Kidney (tissue), 14 donors: ENCODE data around the gene ZNF646. TPM values are rescaled to one million over a fixed set of nuclear protein-coding genes. Genes with fewer than 3 reads are reported as not detected.
A peak's percentile ranks its signal among the peaks of the same experiment; 100 is the strongest.

Experiments
- DNase-seq, 5 donors: peaks; one replicate each; pipeline ENCODE4 v3.0.0-alpha.2; 2013 to 2020
- FAIRE-seq: peaks from 2 replicates; lab custom pipeline; 2012; peaks lifted over from hg19 to GRCh38; lab: Jason Lieb, UNC
- H3K27ac ChIP-seq, 2 donors: one replicate each; pipeline ENCODE4 v1.7.0; 2013; ENCODE audit warnings: low read depth in 2 of 2, low read length in 2 of 2, inconsistent platforms in 1 of 2
- H3K27me3 ChIP-seq: one replicate; pipeline ENCODE4 v1.7.1; 2013; ENCODE audit warnings: low read length, inconsistent platforms; ENCODE audit not compliant: control insufficient read depth, insufficient read depth
- H3K36me3 ChIP-seq, 3 donors: one replicate each; pipeline versions ENCODE4 v1.7.0 to v1.7.1; 2013; ENCODE audit warnings: low read length in 3 of 3, control low read depth in 1 of 3, inconsistent platforms in 1 of 3; ENCODE audit not compliant: insufficient read depth in 3 of 3, control insufficient read depth in 2 of 3
- H3K4me1 ChIP-seq, 3 donors: one replicate each; pipeline versions ENCODE4 v1.7.0 to v1.7.1; 2013; ENCODE audit warnings: low read length in 3 of 3, inconsistent platforms in 1 of 3, low read depth in 1 of 3; ENCODE audit not compliant: control insufficient read depth in 2 of 3, insufficient read depth in 2 of 3
- H3K4me3 ChIP-seq, 3 donors: one replicate each; pipeline versions ENCODE4 v1.7.0 to v1.8.1; 2013; ENCODE audit warnings: low read length in 3 of 3, control low read depth in 1 of 3, inconsistent platforms in 1 of 3
- H3K9ac ChIP-seq, 3 donors: one replicate each; pipeline versions ENCODE4 v1.7.0 to v1.7.1; 2013; ENCODE audit warnings: low read length in 3 of 3, control low read depth in 1 of 3, inconsistent platforms in 1 of 3
- H3K9me3 ChIP-seq, 3 donors: one replicate each; pipeline versions ENCODE4 v1.7.0 to v1.7.1; 2013; ENCODE audit warnings: low read length in 3 of 3, control low read depth in 1 of 3, inconsistent platforms in 1 of 3; ENCODE audit not compliant: control insufficient read depth in 2 of 3, insufficient read depth in 1 of 3
- intact Hi-C: fragments of 100-400 bp; cut with DNase I; formaldehyde crosslinking; loops from one replicate; pipeline ENCODE4 v1.11.1; 2022
- polyA plus RNA-seq: library from polyadenylated mRNA; stranded (reverse); fragments of 350-450 nt; fragmentation: Illumina TruSeq; extraction: RNeasy Lipid Tissue Mini Kit (QIAGEN cat#74804); gene quantifications from one replicate; pipeline ENCODE4 v1.2.3, GENCODE V29; 2014; ENCODE audit warnings: low read depth, low replicate concordance; ENCODE audit not compliant: insufficient read depth
- total RNA-seq: library from RNA; stranded (reverse); fragmentation: NEBNext Ultra II Directional; extraction: Animal tissue kit (Norgen Biotek cat#: 25700); gene quantifications from one replicate; pipeline ENCODE4 v1.2.1, GENCODE V29; 2021
- TF ChIP-seq, protein P1 (sequence below): IDR thresholded peaks from 3 replicates; pipeline ENCODE4 v1.5.1; 2012; ENCODE audit warnings: mild to moderate bottlenecking, moderate library complexity, borderline replicate concordance; ENCODE audit not compliant: insufficient read depth; ENCODE audit errors: extremely low read depth
- donor health status: control.
- donor health status: control.
- donor health status: control.
- donor health status: control.
- donor health status: control.
- donor health status: DM: yes; HTN: yes; CAD: no.
- donor health status: Normal renal cell carcinoma (clear cell type).

The ZNF646 gene
- total and polyA plus RNA-seq, 2 donors from 2014 or later = 2.9 to 20.5 TPM

- FAIRE-seq = no peak
- H3K9ac ChIP-seq = no peak overlapping the region
- no peak for DNase-seq
- H3K4me3 ChIP-seq = no peak overlapping the region
- no peaks in the 10 kb centered on the region for H3K27me3 ChIP-seq
- H3K4me1 ChIP-seq = peaks cover 4 to 21% (median 16%) of the 10 kb centered on the region in 3 donors
- no peaks in the 10 kb centered on the region for H3K9me3 ChIP-seq
- TF ChIP-seq, protein P1, sequence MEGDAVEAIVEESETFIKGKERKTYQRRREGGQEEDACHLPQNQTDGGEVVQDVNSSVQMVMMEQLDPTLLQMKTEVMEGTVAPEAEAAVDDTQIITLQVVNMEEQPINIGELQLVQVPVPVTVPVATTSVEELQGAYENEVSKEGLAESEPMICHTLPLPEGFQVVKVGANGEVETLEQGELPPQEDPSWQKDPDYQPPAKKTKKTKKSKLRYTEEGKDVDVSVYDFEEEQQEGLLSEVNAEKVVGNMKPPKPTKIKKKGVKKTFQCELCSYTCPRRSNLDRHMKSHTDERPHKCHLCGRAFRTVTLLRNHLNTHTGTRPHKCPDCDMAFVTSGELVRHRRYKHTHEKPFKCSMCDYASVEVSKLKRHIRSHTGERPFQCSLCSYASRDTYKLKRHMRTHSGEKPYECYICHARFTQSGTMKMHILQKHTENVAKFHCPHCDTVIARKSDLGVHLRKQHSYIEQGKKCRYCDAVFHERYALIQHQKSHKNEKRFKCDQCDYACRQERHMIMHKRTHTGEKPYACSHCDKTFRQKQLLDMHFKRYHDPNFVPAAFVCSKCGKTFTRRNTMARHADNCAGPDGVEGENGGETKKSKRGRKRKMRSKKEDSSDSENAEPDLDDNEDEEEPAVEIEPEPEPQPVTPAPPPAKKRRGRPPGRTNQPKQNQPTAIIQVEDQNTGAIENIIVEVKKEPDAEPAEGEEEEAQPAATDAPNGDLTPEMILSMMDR = no peak
- H3K27ac ChIP-seq = peak overlapping the region in 1 of 2 donors; percentile 1
- H3K36me3 ChIP-seq = peaks cover 0 to 18% (median 8%) of the 10 kb centered on the region in 3 donors
- intact Hi-C loops = no loop called here
Measured at GRCh38 chr16:31114468-31114867, 40.2 kb downstream of the ZNF646 start.

DNA sequence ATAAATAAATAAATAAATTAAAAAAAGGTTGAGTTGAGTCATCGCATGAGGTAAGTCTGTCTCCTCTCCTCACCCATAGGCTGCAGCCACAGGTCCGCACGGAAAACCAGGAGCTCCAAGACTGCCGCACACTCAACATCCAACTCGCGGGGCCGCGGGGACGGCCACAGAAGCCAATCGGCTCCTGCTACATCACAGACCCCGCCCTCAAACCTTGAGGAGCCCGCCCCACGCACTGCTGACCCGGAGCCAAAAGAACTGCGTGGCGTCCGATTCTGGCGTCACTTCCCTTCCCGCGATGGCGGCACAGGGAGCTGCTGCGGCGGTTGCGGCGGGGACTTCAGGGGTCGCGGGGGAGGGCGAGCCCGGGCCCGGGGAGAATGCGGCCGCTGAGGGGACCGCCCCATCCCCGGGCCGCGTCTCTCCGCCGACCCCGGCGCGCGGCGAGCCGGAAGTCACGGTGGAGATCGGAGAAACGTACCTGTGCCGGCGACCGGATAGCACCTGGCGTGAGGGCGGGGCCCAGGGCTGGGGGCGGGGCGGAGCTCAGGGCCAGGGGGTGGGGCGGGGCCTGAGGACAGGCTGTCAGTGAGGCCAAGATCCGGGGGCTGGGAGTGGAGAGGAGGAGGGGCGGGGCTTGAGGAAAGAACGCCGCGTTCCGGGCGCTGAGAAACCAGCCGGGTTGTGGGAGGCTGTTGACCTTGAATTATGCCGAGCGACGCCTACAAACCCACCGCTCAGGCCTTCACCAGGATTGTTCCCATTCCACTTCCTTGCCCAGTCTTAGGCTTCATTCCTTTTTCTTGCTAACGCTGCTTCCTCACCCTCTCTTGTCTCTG, 43.4 kb downstream of the ZNF646 start, which contains the start of gene KAT8:
TSS of gene KAT8 (plus strand) at position 281 of the 839 bp plus-strand sequence. CDS start at position 299, 18 bp downstream.
- TF ChIP-seq, protein P1 = no peak
- H3K36me3 ChIP-seq = peaks cover 5 to 21% (median 14%) of the 10 kb centered on the region in 3 donors
- peak within 1 kb of the TSS; percentile 57 to 91 (median 69) for H3K9ac ChIP-seq
- H3K27ac ChIP-seq = peak within 1 kb of the TSS; percentile 96
- FAIRE-seq (peak; percentile 92), DNase-seq (peak; percentile 99)
- no peaks in the 10 kb centered on the region for H3K27me3 ChIP-seq
- peaks cover 4 to 21% (median 16%) of the 10 kb centered on the region in 3 donors for H3K4me1 ChIP-seq
- no peaks in the 10 kb centered on the region for H3K9me3 ChIP-seq
- H3K4me3 ChIP-seq = peak within 1 kb of the TSS; percentile 80 to 85 (median 81)
- intact Hi-C loops = no loop called here

DNA sequence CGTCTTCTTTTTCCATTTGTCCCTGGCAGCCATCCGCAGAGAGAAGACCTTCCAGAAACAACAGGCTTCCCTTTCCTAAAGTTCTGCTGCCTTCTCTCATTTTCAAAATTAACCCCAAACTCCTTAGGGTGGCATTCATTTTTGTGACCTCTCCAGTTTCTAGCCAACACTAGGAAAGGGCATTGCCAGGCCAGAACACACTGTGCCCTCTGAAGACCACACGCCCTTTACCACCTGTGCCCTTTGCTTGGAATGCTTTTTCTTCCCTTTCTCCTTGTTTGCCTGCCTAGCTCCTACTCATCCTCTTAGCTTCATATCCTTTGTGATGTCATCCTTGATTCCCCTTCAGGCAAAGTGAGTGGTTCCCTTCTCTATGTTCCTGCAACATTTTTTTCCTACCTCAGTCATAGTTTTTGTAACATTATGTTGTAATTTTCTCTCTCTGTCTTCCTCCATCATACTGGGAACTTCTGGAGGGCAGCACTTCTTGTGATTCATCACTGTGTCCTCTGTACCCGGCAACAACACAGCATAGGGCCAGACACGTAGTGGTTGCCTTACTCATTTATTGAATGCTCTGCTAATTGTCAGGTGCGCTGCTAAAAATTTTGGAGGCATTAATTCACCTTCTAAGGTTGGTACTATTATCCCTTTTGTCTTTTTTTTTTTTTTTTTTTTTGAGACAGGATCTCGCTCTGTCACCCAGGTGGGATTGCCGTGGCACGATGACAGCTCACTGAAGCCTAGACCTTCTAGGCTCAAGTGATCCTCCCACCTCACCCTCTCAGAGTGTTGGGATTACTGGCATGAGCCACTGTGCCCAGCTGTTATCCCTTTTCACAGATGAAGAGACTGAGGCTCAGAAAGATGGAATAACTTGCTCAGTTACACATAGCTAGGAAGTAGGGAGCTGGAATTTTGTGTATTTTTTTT, 44.3 kb downstream of the ZNF646 start:
- peak overlapping the region; percentile 96 for H3K27ac ChIP-seq
- intact Hi-C loops = no loop called here
- TF ChIP-seq, protein P1 = no peak

More for the DNA sequence above, 44.3 kb downstream of the ZNF646 start:
- DNase-seq = no peak
- Histone ChIP-seq H3K4me1 (peaks cover 4 to 13% (median 11%) of the 10 kb centered on the region in 3 donors), H3K27me3 (no peaks in the 10 kb centered on the region), H3K36me3 (peaks cover 5 to 19% (median 14%) of the 10 kb centered on the region in 3 donors), H3K9ac (peak overlapping the region; percentile 57 to 91 (median 69)), H3K9me3 (no peaks in the 10 kb centered on the region), H3K4me3 (peak overlapping the region; percentile 76 to 85 (median 81))
- no peak for FAIRE-seq
